NCI-H2171 (cell line): ENCODE data around the gene UTP4.

Experiments used
- DNase-seq: peaks from one replicate; lab custom pipeline; 2025; lab: John Stamatoyannopoulos, UW

UTP4 gene

DNA sequence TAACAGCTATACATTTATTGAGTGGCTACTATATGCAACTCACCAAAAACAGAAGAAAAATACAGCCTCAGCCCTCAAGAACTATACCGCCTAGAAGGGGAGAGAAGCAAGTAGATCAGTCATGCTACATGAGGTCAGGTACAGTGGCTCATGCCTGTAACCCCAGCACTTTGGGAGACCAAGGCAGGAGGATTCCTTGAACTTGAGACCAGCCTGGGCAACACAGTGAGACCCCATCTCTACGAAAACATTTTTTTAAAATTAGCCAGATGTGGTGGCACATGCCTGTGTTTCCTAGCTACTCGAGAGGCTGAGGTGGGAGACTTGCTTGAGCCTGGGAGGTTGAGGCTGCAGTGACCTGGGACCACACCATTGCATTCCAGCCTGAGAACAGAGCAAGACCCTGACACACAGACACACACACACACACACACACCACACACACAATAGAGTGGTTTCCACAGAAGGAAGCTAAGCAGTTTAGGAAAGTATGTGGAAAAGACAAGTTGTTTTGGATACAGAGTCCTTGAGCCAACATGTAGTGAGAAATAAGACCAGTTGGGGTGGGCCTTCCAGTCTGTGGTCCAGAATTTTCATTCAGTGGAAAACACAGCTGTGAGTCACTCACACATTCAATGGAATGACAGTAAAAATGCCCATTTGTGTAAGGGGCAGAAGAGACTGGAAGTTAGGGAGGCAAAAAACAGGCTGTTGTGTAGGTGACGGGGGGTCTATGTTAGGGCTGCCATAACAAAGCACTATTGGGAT, 43.8 kb downstream of the UTP4 start:
- DNase-seq = no peak

DNA sequence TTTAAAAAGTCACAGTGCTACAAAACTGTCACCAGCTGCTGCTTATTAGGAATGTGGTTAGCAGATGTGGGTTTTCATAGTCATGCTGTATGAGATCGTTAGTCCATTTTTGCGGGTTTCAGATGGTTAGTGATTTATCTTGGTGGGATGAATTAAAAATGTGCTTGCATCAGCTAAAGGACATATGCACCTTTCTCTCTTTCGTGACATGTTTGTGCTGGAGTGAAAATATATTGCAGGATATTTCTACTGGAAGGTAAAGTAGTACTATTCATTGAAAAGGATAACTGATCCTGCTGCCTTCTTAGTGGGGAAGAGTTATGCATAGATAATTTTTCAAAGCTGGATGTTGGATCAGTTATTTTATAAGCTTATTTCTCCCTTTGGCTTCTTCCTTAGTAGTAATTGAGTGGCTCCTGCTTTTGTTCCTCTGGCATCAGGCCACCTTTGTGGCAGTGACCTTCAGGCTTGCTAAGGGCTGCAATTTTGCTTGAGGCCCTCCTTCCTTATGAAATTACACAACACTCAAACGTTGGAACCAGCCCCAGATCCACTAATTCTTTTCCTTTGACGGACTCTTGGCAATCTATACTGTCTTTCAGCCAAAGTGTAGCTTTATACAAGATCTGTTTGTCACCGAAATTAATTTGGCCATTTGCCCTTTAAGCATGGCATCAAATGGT, 47.0 kb downstream of the UTP4 start:
- no peak for DNase-seq

DNA sequence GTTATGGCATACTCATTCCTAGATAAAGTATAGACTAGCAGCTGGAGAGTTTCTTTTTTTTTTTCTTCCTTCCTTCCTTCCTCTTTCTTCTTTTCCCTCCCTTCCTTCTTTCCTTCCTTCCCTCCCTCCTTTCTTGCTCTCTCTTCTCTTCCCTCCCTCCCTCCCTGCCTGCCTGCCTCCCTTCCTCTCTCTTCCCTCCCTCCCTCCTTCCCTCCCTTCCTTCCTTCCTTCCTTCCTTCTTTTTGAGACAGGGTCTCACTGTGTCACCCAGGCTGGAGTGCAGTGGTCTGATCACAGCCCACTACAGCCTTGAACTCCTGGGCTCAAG, 47.5 kb downstream of the UTP4 start:
- no peak for DNase-seq

DNA sequence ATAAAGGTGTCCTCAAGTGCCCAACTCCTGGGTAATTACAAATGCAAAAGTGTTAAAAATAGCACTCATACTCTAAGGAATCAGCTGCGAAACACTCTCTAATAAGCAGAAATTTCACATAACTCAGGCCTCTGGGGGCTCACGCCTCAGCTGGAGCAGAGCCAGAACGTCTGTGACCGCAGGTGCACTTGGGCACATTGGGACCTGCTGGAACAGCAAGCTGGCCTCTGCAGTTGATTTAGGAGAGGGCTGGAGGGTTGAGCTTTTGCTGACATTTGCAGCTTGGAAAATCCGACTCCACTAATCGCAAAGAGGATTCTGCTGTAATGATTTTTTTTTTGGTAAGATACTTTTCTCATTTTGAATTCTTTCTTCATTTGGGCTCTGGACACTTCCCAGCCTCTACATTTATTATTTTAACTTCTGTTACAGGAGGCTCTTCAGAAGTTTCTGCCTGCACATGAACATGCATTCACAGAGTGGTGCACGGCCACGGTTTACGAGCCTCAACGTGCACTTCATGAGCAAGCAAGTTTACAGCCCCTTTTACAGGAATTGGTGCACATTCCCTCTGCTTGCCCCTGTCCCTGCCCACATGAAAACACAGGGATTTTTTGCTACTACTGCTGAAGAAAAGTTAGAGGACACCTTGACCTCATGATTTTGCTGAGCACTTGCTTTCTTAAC, 50.4 kb downstream of the UTP4 start:
- DNase-seq = peak; percentile 78

DNA sequence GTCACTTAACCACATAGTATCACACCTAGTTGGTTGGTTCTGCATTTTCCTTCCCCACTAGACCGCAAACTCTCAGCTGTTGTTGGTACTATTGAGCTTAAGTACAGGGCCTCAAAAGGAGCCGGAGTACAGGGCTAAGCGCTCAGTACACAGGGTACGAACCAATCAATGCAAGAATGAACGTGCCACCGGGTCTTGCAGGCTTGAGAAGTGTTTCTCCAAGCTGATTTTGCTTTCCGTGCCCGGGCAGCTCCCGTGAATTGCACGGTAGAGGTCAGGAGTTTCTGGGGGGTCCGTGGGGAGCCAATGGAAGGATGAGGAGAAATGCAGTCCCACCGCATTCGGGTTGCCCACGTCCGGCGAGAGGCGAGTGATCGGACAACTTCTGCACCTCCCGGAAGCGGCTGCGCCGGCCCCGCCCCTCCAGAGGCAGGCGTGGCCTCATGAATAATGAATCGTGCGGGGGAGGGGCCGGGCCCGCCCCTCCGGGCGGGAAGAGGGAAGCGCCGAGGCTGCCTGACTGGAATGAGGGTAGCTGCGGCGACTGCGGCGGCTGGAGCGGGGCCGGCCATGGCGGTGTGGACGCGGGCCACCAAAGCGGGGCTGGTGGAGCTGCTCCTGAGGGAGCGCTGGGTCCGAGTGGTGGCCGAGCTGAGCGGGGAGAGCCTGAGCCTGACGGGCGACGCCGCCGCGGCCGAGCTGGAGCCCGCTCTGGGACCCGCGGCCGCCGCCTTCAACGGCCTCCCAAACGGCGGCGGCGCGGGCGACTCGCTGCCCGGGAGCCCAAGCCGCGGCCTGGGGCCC, 54.4 kb downstream of the UTP4 start, which contains the start of gene SNTB2:
Gene SNTB2, plus strand, starts transcription at position 523 of the 804 bp plus-strand sequence. Its CDS starts 3 bp downstream, at position 526.
- DNase-seq = peak; percentile 90

DNA sequence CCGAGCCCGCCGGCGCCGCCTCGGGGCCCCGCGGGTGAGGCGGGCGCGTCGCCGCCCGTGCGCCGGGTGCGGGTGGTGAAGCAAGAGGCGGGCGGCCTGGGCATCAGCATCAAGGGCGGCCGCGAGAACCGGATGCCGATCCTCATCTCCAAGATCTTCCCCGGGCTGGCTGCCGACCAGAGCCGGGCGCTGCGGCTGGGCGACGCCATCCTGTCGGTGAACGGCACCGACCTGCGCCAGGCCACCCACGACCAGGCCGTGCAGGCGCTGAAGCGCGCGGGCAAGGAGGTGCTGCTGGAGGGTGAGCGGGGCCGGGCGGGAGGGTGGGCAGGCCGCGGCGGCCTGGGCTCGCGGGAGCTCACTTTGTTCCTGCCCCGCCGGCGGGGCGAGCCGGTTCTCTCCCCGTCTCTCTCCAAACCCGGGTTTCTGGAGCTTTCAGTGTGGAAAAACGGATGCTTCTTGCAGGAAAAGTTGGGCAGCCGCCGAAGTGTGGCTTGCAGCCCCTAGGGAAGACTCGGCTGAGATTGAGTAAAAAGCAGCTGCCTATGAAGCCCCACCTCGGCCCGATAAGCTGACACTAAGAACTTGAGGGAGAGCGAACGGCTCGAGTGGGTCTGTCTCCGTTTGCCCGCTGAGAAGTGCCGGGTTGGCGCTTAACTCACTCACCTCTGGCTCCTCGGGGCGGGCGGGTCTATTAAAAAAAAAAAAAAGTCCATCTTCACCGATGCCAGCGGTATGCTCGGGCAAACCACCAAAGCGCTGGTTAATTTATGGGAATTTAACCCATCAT, 55.2 kb downstream of the UTP4 start:
- DNase-seq = peak; percentile 41

DNA sequence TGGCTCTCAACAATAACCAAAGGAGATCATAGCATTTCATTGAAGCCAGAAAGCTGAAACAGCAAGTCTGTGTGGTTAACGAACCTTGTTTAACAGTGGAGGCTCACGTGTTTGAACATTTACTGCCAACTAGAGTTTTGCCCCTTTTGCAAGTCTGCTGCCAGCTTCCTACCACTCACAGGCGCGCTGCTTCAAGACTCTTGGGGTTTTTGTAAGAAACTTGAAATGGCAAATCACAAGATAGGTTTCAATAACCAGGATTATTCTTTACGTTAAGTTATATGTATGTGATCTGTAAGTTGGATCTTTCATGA, 55.7 kb downstream of the UTP4 start:
- DNase-seq = no peak

DNA sequence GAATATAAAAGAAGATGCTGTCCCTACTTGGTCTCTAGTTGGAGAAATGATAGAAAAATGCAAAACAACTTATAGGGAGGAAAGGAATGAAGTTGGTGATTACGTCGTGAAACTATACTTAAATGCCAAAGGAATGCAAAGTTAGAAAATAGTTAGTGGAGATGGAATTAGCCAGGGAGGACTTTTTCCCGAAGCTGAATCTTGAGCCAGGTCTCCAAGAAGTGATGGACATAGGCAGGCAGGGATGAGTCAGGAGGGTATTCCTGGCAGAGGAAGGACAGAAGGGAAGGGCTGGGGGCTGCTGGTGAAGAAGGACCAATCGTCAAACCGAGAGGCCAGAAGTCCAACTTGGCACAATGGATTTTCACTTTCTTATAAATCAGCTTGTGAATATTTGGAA, 56.3 kb downstream of the UTP4 start:
- DNase-seq = no peak

DNA sequence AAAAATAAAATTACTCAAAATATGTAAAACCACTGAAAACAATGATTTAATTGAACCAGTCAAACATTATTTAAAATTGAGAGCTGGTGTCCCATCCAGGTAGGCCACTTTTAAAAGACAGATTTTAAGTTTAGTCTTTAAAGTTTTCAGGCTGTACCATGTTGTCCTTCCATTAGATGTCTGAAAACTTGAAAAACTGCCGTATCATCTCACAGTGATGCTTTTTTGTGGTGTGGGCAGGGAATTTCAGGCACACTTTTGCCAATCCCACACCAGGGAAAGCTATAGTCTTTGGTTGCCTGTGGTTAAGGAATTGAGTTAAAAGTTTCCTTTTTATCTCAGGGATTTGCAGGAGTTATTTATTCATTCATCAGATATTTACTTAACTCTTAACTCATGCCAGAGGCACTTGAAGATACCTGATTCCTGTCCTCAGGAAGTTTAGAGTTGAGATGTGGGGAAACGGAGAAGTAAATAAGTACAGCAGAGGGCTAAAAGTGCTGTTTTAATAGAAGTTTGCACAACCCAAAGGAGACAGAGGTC, 57.7 kb downstream of the UTP4 start:
- no peak for DNase-seq

DNA sequence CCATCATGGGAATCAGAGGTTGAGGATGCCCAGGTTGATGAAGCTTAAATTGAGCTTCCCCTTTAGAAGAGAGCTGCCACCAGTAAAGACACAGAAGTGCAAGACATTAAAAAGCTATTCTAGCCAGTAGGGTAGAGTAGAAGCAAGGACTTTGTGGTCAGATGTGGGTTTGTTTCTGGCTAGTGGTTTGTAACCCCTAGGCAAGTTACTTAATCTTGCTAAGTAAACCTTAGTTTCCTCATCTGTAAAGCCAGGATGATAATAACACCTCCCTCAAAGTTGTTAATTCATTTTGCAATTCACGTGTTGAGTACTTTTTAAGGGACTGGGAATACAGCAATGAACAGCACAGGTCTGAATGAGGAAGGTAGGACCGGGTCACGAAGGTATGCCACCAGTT, 58.1 kb downstream of the UTP4 start:
- no peak for DNase-seq

DNA sequence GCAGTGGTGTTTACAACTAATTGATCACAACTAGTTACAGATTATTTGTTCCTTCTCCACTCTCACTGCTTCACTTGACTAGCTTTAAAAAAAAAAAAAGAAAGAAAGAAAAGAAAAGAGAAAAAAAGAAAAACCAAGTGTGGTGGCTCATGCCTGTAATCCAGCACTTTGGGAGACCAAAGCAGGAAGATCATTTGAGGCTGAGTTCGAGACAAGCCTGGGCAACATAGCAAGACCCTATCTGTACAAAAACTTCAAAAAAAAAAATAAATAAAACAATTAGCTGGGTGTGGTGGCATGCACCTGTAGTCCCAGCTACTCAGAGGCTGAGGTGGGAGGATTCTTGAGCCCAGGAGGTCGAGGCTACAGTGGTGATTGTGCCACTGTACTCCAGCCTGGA, 58.7 kb downstream of the UTP4 start:
- DNase-seq = no peak

DNA sequence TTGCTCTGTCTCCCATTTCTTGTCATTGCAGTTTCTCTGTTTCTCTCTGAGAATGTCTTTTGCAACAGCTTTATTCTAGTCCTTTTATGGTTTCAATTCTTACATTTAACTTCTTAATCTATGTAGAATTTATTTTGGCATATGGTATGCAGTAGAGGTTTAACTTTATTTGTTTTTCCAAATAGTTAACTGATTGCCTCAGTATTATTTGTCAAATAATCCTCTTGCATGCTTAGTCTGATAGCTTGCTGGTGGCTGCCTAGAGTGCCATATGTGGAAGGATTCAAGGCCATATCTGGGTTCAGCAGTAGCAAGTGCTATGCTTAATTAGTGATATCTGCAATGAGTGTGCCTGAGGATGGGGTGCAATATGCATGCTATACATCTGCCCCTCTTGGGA, 61.4 kb downstream of the UTP4 start:
- DNase-seq = no peak

DNA sequence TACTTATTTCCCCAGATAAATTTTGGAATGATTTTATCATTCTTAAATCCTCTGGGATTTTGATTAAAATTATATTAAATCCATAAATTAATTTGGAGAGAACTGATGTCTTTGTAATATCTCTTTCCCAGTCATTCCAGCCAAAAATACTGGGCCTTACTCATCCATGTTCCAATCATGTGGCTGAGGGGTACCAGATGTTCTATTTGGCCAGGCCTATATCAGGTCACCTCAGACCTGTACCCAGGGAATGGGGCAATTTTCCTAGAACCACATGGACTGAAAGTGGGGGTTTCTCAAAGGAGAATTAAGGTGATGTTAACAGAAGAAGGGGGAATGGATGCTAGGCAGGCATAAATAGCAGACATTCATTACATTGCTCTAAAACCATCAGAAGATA, 62.0 kb downstream of the UTP4 start:
- DNase-seq = no peak

DNA sequence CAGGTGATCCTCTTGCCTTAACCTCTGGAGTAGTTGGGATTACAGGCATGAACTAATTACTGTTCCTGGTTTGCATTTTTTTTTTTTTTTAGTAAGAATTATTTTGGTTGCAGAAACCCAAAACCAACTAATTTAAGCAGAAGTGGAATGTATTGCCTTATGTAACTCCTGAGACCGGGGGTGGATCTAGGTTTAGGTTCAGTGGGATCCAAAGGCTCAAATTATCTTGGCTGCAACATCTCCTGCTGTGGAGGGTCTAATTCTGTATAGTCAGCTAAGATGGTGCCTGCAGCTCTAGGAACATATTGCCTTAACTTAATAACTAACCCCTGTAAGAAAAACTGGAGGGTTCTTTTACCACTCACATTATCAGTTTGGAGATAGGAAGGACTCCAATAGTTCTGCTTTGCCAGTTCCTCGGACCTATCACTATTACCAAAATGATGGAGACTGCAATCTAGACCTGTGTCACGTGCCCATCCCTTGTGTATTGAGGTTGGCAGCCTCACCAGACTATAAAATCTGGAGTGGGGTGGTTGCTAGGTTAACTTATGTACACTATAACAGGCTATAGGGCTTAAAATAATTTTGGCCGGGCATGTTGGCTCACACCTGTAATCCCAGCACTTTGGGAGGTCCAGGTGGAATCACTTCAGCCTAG, 63.0 kb downstream of the UTP4 start:
- DNase-seq = no peak

DNA sequence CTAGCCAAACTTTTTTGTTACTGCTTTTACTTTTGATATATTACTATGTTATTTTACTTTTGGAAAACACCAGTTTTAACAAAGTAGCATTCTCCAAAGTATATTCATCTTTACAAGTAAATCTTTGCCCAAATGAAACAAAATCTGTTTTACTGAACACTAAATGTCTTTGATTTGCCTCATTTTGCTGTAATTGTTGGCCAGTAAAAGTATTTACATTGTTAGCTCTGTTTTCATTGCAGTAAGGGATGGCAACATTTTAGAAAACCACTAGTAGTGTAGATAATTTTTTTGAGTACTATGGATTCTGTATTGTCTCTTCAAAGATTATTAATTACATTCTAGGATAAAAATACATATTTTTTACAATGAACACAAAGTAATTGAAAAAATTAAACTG, 65.1 kb downstream of the UTP4 start:
- no peak for DNase-seq

DNA sequence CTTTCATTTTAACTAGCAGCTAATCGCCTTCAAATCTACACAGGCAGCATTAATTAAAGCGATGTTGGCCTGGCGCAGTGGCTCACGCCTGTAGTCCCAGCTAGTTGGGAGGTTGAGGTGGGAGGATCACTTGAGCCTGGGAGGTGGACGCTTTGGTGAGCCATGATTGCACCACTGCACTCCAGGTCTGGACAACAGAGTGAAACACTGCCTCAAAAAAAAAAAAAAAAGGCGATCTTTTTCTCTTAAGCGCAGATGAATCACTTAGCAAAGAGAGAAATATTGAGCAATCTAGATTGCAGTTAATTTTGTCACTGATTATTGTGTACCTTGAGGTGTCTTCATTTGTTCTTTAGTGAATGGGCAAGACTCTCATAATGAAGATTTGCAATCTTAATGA, 66.9 kb downstream of the UTP4 start:
- DNase-seq = no peak

DNA sequence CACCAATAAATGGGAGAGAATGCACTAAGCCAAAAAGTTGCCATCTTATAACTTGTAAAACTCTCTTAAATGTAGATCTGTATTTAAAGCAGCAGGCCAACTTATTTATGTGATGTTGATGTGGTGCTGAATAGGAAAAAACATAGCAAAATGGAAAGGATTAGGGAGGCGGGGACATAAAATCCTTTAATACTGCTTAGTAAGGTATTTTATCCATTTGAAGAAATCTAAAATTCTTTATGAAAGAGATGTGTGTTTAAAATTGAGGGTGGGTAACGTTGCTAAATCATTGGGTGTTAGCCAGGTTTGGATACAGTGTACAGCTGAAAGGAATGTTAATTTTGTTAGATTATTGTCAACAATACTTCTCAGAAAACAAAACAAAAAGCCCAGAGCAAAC, 68.8 kb downstream of the UTP4 start:
- DNase-seq = no peak

DNA sequence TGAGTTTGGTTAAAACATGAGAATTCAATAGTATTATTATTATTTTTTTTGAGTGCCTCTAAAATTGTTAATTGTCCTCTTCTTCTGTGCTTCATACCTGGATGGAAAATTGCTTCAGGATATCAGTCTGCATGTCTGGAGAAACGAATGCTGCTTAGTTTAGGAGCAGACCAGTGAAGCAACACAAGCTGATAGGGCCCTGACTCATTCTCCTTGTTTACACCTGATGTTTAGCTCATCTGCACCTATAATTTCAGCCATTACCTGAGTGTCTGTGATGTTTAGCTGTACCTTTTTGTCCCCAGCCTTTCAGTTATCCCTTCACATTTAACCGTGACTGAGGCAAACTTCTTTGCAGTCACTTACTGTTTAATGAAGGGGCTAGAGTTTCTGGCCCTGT, 69.3 kb downstream of the UTP4 start:
- no peak for DNase-seq

DNA sequence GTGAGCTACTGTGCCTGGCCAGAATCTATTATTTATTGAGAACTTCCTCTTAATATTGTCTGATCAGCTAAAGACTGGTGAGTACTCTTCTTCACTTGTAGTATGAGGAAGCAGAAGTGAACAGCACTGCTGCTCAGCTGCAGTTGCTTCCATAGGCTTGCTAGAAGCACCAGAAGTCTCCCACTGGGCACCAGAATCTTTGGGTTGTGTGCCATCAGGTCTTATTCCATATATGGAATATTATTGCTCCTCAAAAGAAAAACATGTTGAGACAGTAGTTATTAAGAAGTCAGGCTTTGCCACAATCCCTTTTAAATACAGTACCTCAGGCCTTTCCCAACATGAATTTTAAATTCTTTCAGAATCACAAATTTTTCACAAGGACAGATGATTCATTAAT, 71.7 kb downstream of the UTP4 start:
- DNase-seq = no peak

DNA sequence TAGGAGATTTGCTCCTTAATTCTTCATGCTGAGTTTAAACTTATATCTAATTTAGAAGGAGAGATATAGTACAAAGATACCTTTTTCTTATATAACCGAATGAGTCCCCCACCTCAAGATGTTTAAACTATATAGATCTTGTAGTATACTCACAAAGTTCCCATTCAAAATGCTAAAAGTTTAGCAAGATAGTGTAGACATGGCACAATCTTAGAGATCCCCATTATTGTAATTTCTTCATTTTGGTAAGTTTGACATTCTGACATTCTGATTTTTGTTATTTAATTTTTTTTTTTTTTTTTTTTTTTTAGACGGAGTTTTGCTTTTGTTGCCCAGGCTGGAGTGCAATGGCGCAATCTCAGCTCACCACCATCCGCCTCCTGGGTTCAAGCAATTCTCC, 77.3 kb downstream of the UTP4 start:
- DNase-seq = no peak

DNA sequence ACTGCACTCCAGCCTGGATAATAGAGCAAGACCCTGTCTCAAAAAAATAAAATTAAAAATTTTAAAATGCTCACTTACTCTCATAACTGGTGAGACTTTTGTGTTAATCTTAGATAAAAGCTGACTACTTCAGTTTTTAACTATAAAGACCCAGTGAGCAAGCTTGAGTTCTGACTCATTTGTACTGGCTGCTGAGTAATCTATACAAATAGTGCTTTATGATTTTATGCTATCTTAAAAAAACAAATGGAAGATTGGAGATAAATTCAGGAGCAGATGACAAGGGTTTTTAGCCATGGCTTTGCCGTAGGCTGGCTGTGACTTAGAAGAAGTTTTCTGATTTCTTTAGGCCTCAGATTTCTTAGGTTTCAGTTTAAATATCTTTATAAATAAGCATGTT, 85.0 kb downstream of the UTP4 start:
- no peak for DNase-seq
